Heart left ventricle (tissue), 16 donors: ENCODE results near the gene IL12RB2. TPM values are rescaled to one million over a fixed set of nuclear protein-coding genes. Genes with fewer than 3 reads are reported as not detected.

ENCODE experiments used
- ATAC-seq, 4 donors: fragments of 200-7000 bp; cut with Tn5 transposase; one replicate each; pipeline ENCODE4 v1.9.1; 2020 to 2022; ENCODE audit warnings: moderate library complexity in 4 of 4, mild to moderate bottlenecking in 3 of 4, moderate number of reproducible peaks in 1 of 4
- DNase-seq, 5 donors: peaks; one replicate each; pipeline ENCODE4 v3.0.0-alpha.2; 2020
- H3K27ac ChIP-seq, 12 donors: fragments of 200-600 bp; sonication (generic) in 4 of 12; one replicate each; pipeline versions ENCODE4 v1.5.0 to v1.8.0; 2016 to 2022; ENCODE audit warnings: mild to moderate bottlenecking in 2 of 12
- H3K27me3 ChIP-seq, 9 donors: fragments of 200-600 bp; sonication (generic) in 2 of 9; one replicate each; pipeline versions ENCODE4 v1.5.1 to v1.8.0; 2016 to 2022; ENCODE audit warnings: mild to moderate bottlenecking in 3 of 9
- H3K36me3 ChIP-seq, 9 donors: fragments of 200-600 bp; sonication (generic) in 2 of 9; one replicate each; pipeline versions ENCODE4 v1.5.0 to v1.8.0; 2018 to 2022; ENCODE audit warnings: mild to moderate bottlenecking in 2 of 9
- H3K4me1 ChIP-seq, 12 donors: fragments of 200-600 bp; sonication (generic) in 4 of 12; one replicate each; pipeline versions ENCODE4 v1.5.0 to v1.8.0; 2016 to 2022; ENCODE audit warnings: mild to moderate bottlenecking in 3 of 12
- H3K4me3 ChIP-seq, 12 donors: fragments of 200-600 bp; sonication (generic) in 4 of 12; one replicate each; pipeline versions ENCODE4 v1.5.0 to v1.8.0; 2017 to 2022; ENCODE audit warnings: mild to moderate bottlenecking in 9 of 12, moderate library complexity in 4 of 12
- H3K9me3 ChIP-seq, 12 donors: fragments of 200-600 bp; sonication (generic) in 4 of 12; one replicate each; pipeline versions ENCODE4 v1.5.0 to v1.8.0; 2016 to 2022; ENCODE audit warnings: mild to moderate bottlenecking in 1 of 12
- POLR2A ChIP-seq, 2 donors: fragments of 450-650 bp; IDR thresholded peaks; one replicate each; pipeline ENCODE4 v1.6.1; 2017; ENCODE audit warnings: antibody characterized with exemption in 2 of 2, mild to moderate bottlenecking in 2 of 2, moderate library complexity in 2 of 2
- WGBS, 4 donors: extraction: QIAGEN DNeasy Blood & Tissue Kit in 2 of 4; methylation state at CpG; one replicate each; pipeline versions ENCODE4 v1.1.5 to v1.1.7; 2013 to 2018; 5-methylcytosine and 5-hydroxymethylcytosine counted together
- intact Hi-C, 10 donors: fragments of 100-400 bp; cut with DNase I; formaldehyde crosslinking; loops; one replicate each; pipeline versions ENCODE4 v1.11.1 to v1.14.2; 2022
- polyA plus RNA-seq, 2 donors: library from polyadenylated mRNA; stranded (reverse); fragments of 200-250 nt; gene quantifications; one replicate each; pipeline ENCODE4 v1.2.3, GENCODE V29; 2013
- total RNA-seq, 9 donors: library from RNA; depleted of rRNA in 2 of 9; stranded (reverse); fragments of >200 nt in 2 of 9; fragmentation: NEBNext Ultra II Directional in 3 of 9; extraction: Animal tissue kit (Norgen Biotek cat#: 25700) in 3 of 9; gene quantifications; one replicate each; pipeline versions ENCODE4 v1.1.0 to v1.2.4, GENCODE V29; 2016 to 2023
- TF ChIP-seq, protein P1 (sequence below), 12 donors: fragments of 200-600 bp; sonication (generic) in 4 of 12; IDR thresholded peaks; one replicate each; pipeline versions ENCODE4 v1.5.0 to v1.8.0; 2018 to 2022; ENCODE audit warnings: antibody characterized with exemption in 12 of 12, mild to moderate bottlenecking in 5 of 12
- donor health status: ischemic (EF 13 %, LVEDD 7.1; RV severe dilation, severe dysfunction).
- donor health status: healthy with polysubstance abuse.
- donor health status: DM: no; HTN: yes; CAD: no.
- donor health status: DM: no; HTN: no; CAD: no.
- donor health status: ischemic (EF 25% LVEDD 6.9; RV normal size, moderate dysfunction).
- donor health status: ischemic (EF 25% LVEDD 5.7; RV mildly dilated, moderate dysfunction).
- donor health status: healthy.
- donor health status: DM: yes; HTN: yes; CAD: no.
- donor health status: ischemic (EF 35%, LVEDD 5.7; RV mildly dilated, moderate dysfunction).
- donor health status: nonischemic (EF 11% LVEDD 7.7; RV severe dilation, severe dysfunction).
- donor health status: DM: yes; HTN: yes; CAD: no.
- donor health status: PGD.
- donor health status: ischemic (EF 29% LVEDD 5.4; RV normal size, mild dysfunction).
- donor health status: nonischemic (EF 23%, LVEDD 6.1; RV moderate dilation, normal function).

IL12RB2 gene
- total and polyA plus RNA-seq, 11 donors = 0.04 to 1.9 (median 0.36) TPM; not detected in 2

DNA sequence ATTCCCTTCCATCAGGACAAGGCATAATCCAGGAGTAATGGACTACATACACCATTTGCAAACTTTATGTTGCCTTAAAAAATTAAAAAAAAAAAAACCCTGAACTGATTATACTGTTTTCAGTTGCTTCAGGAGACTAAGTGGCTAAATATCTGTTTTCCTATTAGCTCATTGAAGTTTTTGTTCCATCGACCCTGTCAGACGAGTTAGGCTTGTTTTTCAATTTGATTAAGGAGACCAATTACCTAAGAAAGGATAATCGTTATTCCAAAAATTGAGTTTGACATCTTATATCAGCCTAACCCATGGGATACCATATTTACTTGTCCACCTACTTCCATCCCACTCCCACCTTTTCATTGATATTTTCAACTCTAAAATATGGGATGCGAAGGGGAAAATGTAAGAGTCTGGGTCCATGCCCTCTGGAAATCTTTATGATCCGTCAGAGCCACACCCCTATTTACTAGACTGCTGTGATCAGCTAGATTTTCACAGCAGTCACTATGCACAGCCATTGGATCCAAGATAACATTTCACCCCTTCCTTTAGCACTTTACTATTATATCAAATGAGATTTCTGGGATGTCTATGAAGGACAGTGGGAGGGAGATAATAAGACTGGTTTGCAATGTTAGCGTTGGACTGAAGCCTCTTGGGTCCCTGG is 41.0 kb downstream of the IL12RB2 start:
- TF ChIP-seq POLR2A (IDR thresholded peaks at IDR 0.05) = no peak
- TF ChIP-seq, protein P1, sequence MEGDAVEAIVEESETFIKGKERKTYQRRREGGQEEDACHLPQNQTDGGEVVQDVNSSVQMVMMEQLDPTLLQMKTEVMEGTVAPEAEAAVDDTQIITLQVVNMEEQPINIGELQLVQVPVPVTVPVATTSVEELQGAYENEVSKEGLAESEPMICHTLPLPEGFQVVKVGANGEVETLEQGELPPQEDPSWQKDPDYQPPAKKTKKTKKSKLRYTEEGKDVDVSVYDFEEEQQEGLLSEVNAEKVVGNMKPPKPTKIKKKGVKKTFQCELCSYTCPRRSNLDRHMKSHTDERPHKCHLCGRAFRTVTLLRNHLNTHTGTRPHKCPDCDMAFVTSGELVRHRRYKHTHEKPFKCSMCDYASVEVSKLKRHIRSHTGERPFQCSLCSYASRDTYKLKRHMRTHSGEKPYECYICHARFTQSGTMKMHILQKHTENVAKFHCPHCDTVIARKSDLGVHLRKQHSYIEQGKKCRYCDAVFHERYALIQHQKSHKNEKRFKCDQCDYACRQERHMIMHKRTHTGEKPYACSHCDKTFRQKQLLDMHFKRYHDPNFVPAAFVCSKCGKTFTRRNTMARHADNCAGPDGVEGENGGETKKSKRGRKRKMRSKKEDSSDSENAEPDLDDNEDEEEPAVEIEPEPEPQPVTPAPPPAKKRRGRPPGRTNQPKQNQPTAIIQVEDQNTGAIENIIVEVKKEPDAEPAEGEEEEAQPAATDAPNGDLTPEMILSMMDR (IDR thresholded peaks at IDR 0.05) = no peak
- no peaks in the 10 kb centered on the region for H3K9me3 ChIP-seq
- peaks cover 0 to 3% (median 0%) of the 10 kb centered on the region in 9 donors for H3K27me3 ChIP-seq
- ATAC-seq (no peak), DNase-seq (no peak)
- intact Hi-C loops = loop anchor here in 6 of 10 donors (2.0 to 10.0 kb wide), 6 partner anchors 114 to 154 kb away; no protein-coding TSS in a partner anchor
- H3K4me1 ChIP-seq = no peaks in the 10 kb centered on the region
- H3K4me3 ChIP-seq = no peak overlapping the region
- WGBS, 4 donors = 81 to 88% (median 83%) methylated on average over 6 of the region's 6 CpGs
- no peaks in the 10 kb centered on the region for H3K36me3 ChIP-seq
- H3K27ac ChIP-seq = no peak overlapping the region

- TF ChIP-seq, protein P1 (IDR thresholded peaks at IDR 0.05) = no peak
- TF ChIP-seq POLR2A (IDR thresholded peaks at IDR 0.05) = no peak
- WGBS, 4 donors = 67 to 87% (median 80%) methylated on average over 2 of the region's 2 CpGs
- no peaks in the 10 kb centered on the region for H3K27me3 ChIP-seq
- no peaks in the 10 kb centered on the region for H3K4me1 ChIP-seq
- DNase-seq (no peak), ATAC-seq (no peak)
- H3K27ac ChIP-seq = no peak overlapping the region
- intact Hi-C loops = no loop called here
- H3K4me3 ChIP-seq = no peak overlapping the region
- no peaks in the 10 kb centered on the region for H3K36me3 ChIP-seq
- no peaks in the 10 kb centered on the region for H3K9me3 ChIP-seq
Measured at GRCh38 chr1:67350783-67351182, 43.1 kb downstream of the IL12RB2 start.

GRCh38 chr1:67352211-67352610 is 44.5 kb downstream of the IL12RB2 start:
- no peak overlapping the region for H3K27ac ChIP-seq
- no peaks in the 10 kb centered on the region for H3K4me1 ChIP-seq
- no peak overlapping the region for H3K4me3 ChIP-seq
- TF ChIP-seq, protein P1 (IDR thresholded peaks at IDR 0.05) = no peak
- no peak for TF ChIP-seq POLR2A (IDR thresholded peaks at IDR 0.05)
- H3K9me3 ChIP-seq = no peaks in the 10 kb centered on the region
- intact Hi-C loops = no loop called here
- H3K27me3 ChIP-seq = no peaks in the 10 kb centered on the region
- no peaks in the 10 kb centered on the region for H3K36me3 ChIP-seq
- no peak for DNase-seq
- no peak for ATAC-seq

- Histone ChIP-seq H3K4me1 (no peaks in the 10 kb centered on the region), H3K9me3 (no peaks in the 10 kb centered on the region), H3K4me3 (no peak overlapping the region), H3K27ac (no peak overlapping the region), H3K27me3 (no peaks in the 10 kb centered on the region), H3K36me3 (no peaks in the 10 kb centered on the region)
- intact Hi-C loops = no loop called here
- WGBS, 4 donors = 63 to 79% (median 68%) methylated on average over 3 of the region's 3 CpGs
- ATAC-seq (no peak), DNase-seq (no peak)
- TF ChIP-seq, protein P1 (IDR thresholded peaks at IDR 0.05) = no peak
- TF ChIP-seq POLR2A (IDR thresholded peaks at IDR 0.05) = no peak
Measured at GRCh38 chr1:67355745-67356424, 48.2 kb downstream of the IL12RB2 start.
